ENCODE data around the gene TCL1B.

GRCh38 chr14:95703341-95703740 lies 17.1 kb downstream of the TCL1B start:
- no peak for TF ChIP-seq CTCF (IDR thresholded peaks at IDR 0.05; ENCODE audit: extremely low read depth in 1 of 2, insufficient read depth in 1 of 2, low read depth in 1 of 2, low read length in 2 of 2)
- TF ChIP-seq EZH2 (IDR thresholded peaks at IDR 0.05; ENCODE audit: borderline replicate concordance, low read depth, low read length, severe bottlenecking): no peak
- no peak for TF ChIP-seq POLR2A (IDR thresholded peaks at IDR 0.05; ENCODE audit: low read depth, low read length)

Measured in endothelial cell of umbilical vein (primary cell).